WTC11 (cell line): ENCODE measurements around the gene PALD1. TPM values are rescaled to one million over a fixed set of nuclear protein-coding genes. Genes with fewer than 3 reads are reported as not detected.

Experiments
- ATAC-seq: fragments of 200-7000 bp; cut with Tn5 transposase; 2 replicates; pipeline ENCODE4 v1.10.0; 2021; ENCODE audit warnings: mild to moderate bottlenecking, moderate library complexity
- CTCF ChIA-PET: fragments of 300-600 bp; sonication (Branson Sonifier 250); formaldehyde crosslinking; loops from one replicate; lab custom pipeline; 2021; ENCODE audit warnings: antibody characterized with exemption; lab: Charles Lee
- POLR2A ChIA-PET: fragments of 350-600 bp; sonication (Branson Sonifier 250); formaldehyde crosslinking; loops from one replicate; lab custom pipeline; 2021; ENCODE audit warnings: antibody characterized with exemption; lab: Charles Lee
- DNase-seq: peaks from one replicate; pipeline ENCODE4 v3.0.0; 2021; ENCODE audit warnings: low spot score
- H3K27ac Mint-ChIP-seq: 2 replicates; pipeline ENCODE4 v1.8.0; 2021; ENCODE audit warnings: mixed read lengths
- H3K27me3 Mint-ChIP-seq: 2 replicates; pipeline ENCODE4 v1.8.0; 2021; ENCODE audit warnings: low read depth, mild to moderate bottlenecking, moderate library complexity, mixed read lengths
- H3K36me3 Mint-ChIP-seq: 2 replicates; pipeline ENCODE4 v1.8.0; 2021; ENCODE audit warnings: mixed read lengths
- H3K4me1 Mint-ChIP-seq: 2 replicates; pipeline ENCODE4 v1.8.0; 2022; ENCODE audit warnings: mixed read lengths
- H3K4me3 Mint-ChIP-seq: 2 replicates; pipeline ENCODE4 v1.8.0; 2021; ENCODE audit warnings: mild to moderate bottlenecking, moderate library complexity, mixed read lengths
- H3K9me3 Mint-ChIP-seq: 2 replicates; pipeline ENCODE4 v1.8.0; 2021; ENCODE audit warnings: mixed read lengths
- AFF4 ChIP-seq: sonication (generic); formaldehyde crosslinking; IDR thresholded peaks from 2 replicates; pipeline ENCODE4 v1.8.1; 2023; ENCODE audit warnings: mild to moderate bottlenecking, missing genetic modification reagents, borderline replicate concordance
- MYBL2 ChIP-seq: sonication (generic); formaldehyde crosslinking; IDR thresholded peaks from 2 replicates; pipeline ENCODE4 v1.8.1; 2023; ENCODE audit warnings: mild to moderate bottlenecking, moderate library complexity, missing genetic modification reagents
- PRRX2 ChIP-seq: fragments of 250-450 bp; sonication (Bioruptor Pico); IDR thresholded peaks from 2 replicates; pipeline ENCODE4 v1.8.0; 2021; ENCODE audit warnings: mild to moderate bottlenecking
- ZBTB21 ChIP-seq: sonication (generic); formaldehyde crosslinking; IDR thresholded peaks from 2 replicates; pipeline ENCODE4 v1.8.1; 2023; ENCODE audit warnings: mild to moderate bottlenecking, missing genetic modification reagents, borderline replicate concordance
- ZNF219 ChIP-seq: sonication (generic); formaldehyde crosslinking; IDR thresholded peaks from 2 replicates; pipeline ENCODE4 v1.8.0; 2023; ENCODE audit warnings: missing genetic modification reagents, mild to moderate bottlenecking, borderline replicate concordance
- ZNF263 ChIP-seq: sonication (generic); formaldehyde crosslinking; IDR thresholded peaks from 2 replicates; pipeline ENCODE4 v1.8.1; 2022; ENCODE audit warnings: low read depth, mild to moderate bottlenecking, moderate library complexity, missing genetic modification reagents
- ZNF396 ChIP-seq: fragments of 250-450 bp; sonication (Bioruptor Pico); IDR thresholded peaks from 2 replicates; pipeline ENCODE4 v1.8.0; 2021; ENCODE audit warnings: mild to moderate bottlenecking, moderate library complexity, borderline replicate concordance
- ZNF512 ChIP-seq: sonication (generic); formaldehyde crosslinking; IDR thresholded peaks from 2 replicates; pipeline ENCODE4 v1.8.1; 2022; ENCODE audit warnings: missing genetic modification reagents, borderline replicate concordance
- ZNF671 ChIP-seq: fragments of 250-450 bp; sonication (Bioruptor Pico); IDR thresholded peaks from 2 replicates; pipeline ENCODE4 v1.8.0; 2021; ENCODE audit warnings: mild to moderate bottlenecking
- total RNA-seq: library from RNA; stranded (reverse); gene quantifications from 3 replicates; pipeline ENCODE4 v1.2.3, GENCODE V29; 2021
- TF ChIP-seq, protein P1 (sequence below): sonication (generic); formaldehyde crosslinking; IDR thresholded peaks from 2 replicates; pipeline ENCODE4 v1.8.1; 2022; ENCODE audit warnings: low read depth, mild to moderate bottlenecking, moderate library complexity, missing genetic modification reagents, borderline replicate concordance
- TF ChIP-seq, protein P2 (sequence below): sonication (generic); formaldehyde crosslinking; IDR thresholded peaks from 2 replicates; pipeline ENCODE4 v1.8.1; 2022; ENCODE audit warnings: mild to moderate bottlenecking, moderate library complexity, missing genetic modification reagents
- TF ChIP-seq, protein P3 (sequence below): sonication (generic); formaldehyde crosslinking; conservative IDR thresholded peaks from 2 replicates; pipeline ENCODE4 v1.8.1; 2022; ENCODE audit warnings: mild to moderate bottlenecking, missing genetic modification reagents
- TF ChIP-seq, protein P4 (sequence below): fragments of 250-450 bp; sonication (Bioruptor Pico); IDR thresholded peaks from 2 replicates; pipeline ENCODE4 v1.9.0; 2021; ENCODE audit warnings: mild to moderate bottlenecking, borderline replicate concordance
- TF ChIP-seq, protein P5 (sequence below): sonication (generic); formaldehyde crosslinking; IDR thresholded peaks from 2 replicates; pipeline ENCODE4 v1.8.1; 2023; ENCODE audit warnings: mild to moderate bottlenecking, missing genetic modification reagents
- TF ChIP-seq, protein P6 (sequence below): fragments of 250-450 bp; sonication (Bioruptor Pico); IDR thresholded peaks from 2 replicates; pipeline ENCODE4 v1.8.0; 2021; ENCODE audit warnings: mild to moderate bottlenecking

Gene PALD1
- total RNA-seq, 1 experiment from 2014 or later = 43.6 TPM

GRCh38 chr10:70505908-70506307 is 27.3 kb downstream of the PALD1 start:
- POLR2A ChIA-PET = interaction anchor here (0.6 to 0.7 kb wide), 2 partner anchors 15 to 117 kb away, joined by 3 read pairs; no protein-coding TSS in a partner anchor
- CTCF ChIA-PET = interaction anchor here (1.2 kb wide), 1 partner anchor 44 kb away, joined by 3 read pairs; no protein-coding TSS in a partner anchor
- ATAC-seq (no peak), DNase-seq (no peak)
- Mint-ChIP-seq H3K27me3 (no peaks in the 10 kb centered on the region), H3K4me3 (no peak overlapping the region), H3K27ac (no peak overlapping the region), H3K9me3 (no peaks in the 10 kb centered on the region), H3K4me1 (peaks cover 36% of the 10 kb centered on the region), H3K36me3 (no peaks in the 10 kb centered on the region)
- TF ChIP-seq, protein P1, sequence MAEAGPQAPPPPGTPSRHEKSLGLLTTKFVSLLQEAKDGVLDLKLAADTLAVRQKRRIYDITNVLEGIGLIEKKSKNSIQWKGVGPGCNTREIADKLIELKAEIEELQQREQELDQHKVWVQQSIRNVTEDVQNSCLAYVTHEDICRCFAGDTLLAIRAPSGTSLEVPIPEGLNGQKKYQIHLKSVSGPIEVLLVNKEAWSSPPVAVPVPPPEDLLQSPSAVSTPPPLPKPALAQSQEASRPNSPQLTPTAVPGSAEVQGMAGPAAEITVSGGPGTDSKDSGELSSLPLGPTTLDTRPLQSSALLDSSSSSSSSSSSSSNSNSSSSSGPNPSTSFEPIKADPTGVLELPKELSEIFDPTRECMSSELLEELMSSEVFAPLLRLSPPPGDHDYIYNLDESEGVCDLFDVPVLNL (CRISPR knock-in tag) = no peak
- TF ChIP-seq, protein P2, sequence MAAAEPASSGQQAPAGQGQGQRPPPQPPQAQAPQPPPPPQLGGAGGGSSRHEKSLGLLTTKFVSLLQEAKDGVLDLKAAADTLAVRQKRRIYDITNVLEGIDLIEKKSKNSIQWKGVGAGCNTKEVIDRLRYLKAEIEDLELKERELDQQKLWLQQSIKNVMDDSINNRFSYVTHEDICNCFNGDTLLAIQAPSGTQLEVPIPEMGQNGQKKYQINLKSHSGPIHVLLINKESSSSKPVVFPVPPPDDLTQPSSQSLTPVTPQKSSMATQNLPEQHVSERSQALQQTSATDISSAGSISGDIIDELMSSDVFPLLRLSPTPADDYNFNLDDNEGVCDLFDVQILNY (CRISPR knock-in tag) = no peak
- TF ChIP-seq ZNF219 (no peak), MYBL2 (no peak)

- peak overlapping the region; percentile 65; the same call in 1 of the 2 replicates for H3K27ac Mint-ChIP-seq
- no peaks in the 10 kb centered on the region for H3K27me3 Mint-ChIP-seq
- peaks cover 44% of the 10 kb centered on the region for H3K4me1 Mint-ChIP-seq
- DNase-seq = no peak
- no peaks in the 10 kb centered on the region for H3K9me3 Mint-ChIP-seq
- no peak overlapping the region for H3K4me3 Mint-ChIP-seq
- no peak for ATAC-seq
- H3K36me3 Mint-ChIP-seq = no peaks in the 10 kb centered on the region
- CTCF ChIA-PET = no interaction called here
- POLR2A ChIA-PET = no interaction called here
- no peak for TF ChIP-seq ZNF396
- TF ChIP-seq PRRX2 (CRISPR knock-in tag) = no peak
- no peak for TF ChIP-seq ZNF512 (CRISPR knock-in tag)
- TF ChIP-seq ZBTB21 (CRISPR knock-in tag) = no peak
- TF ChIP-seq, protein P3, sequence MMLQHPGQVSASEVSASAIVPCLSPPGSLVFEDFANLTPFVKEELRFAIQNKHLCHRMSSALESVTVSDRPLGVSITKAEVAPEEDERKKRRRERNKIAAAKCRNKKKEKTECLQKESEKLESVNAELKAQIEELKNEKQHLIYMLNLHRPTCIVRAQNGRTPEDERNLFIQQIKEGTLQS = no peak
- TF ChIP-seq, protein P4, sequence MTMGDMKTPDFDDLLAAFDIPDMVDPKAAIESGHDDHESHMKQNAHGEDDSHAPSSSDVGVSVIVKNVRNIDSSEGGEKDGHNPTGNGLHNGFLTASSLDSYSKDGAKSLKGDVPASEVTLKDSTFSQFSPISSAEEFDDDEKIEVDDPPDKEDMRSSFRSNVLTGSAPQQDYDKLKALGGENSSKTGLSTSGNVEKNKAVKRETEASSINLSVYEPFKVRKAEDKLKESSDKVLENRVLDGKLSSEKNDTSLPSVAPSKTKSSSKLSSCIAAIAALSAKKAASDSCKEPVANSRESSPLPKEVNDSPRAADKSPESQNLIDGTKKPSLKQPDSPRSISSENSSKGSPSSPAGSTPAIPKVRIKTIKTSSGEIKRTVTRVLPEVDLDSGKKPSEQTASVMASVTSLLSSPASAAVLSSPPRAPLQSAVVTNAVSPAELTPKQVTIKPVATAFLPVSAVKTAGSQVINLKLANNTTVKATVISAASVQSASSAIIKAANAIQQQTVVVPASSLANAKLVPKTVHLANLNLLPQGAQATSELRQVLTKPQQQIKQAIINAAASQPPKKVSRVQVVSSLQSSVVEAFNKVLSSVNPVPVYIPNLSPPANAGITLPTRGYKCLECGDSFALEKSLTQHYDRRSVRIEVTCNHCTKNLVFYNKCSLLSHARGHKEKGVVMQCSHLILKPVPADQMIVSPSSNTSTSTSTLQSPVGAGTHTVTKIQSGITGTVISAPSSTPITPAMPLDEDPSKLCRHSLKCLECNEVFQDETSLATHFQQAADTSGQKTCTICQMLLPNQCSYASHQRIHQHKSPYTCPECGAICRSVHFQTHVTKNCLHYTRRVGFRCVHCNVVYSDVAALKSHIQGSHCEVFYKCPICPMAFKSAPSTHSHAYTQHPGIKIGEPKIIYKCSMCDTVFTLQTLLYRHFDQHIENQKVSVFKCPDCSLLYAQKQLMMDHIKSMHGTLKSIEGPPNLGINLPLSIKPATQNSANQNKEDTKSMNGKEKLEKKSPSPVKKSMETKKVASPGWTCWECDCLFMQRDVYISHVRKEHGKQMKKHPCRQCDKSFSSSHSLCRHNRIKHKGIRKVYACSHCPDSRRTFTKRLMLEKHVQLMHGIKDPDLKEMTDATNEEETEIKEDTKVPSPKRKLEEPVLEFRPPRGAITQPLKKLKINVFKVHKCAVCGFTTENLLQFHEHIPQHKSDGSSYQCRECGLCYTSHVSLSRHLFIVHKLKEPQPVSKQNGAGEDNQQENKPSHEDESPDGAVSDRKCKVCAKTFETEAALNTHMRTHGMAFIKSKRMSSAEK = no peak
- no peak for TF ChIP-seq AFF4
- TF ChIP-seq, protein P5, sequence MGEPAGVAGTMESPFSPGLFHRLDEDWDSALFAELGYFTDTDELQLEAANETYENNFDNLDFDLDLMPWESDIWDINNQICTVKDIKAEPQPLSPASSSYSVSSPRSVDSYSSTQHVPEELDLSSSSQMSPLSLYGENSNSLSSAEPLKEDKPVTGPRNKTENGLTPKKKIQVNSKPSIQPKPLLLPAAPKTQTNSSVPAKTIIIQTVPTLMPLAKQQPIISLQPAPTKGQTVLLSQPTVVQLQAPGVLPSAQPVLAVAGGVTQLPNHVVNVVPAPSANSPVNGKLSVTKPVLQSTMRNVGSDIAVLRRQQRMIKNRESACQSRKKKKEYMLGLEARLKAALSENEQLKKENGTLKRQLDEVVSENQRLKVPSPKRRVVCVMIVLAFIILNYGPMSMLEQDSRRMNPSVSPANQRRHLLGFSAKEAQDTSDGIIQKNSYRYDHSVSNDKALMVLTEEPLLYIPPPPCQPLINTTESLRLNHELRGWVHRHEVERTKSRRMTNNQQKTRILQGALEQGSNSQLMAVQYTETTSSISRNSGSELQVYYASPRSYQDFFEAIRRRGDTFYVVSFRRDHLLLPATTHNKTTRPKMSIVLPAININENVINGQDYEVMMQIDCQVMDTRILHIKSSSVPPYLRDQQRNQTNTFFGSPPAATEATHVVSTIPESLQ (CRISPR knock-in tag) = no peak
- TF ChIP-seq, protein P6, sequence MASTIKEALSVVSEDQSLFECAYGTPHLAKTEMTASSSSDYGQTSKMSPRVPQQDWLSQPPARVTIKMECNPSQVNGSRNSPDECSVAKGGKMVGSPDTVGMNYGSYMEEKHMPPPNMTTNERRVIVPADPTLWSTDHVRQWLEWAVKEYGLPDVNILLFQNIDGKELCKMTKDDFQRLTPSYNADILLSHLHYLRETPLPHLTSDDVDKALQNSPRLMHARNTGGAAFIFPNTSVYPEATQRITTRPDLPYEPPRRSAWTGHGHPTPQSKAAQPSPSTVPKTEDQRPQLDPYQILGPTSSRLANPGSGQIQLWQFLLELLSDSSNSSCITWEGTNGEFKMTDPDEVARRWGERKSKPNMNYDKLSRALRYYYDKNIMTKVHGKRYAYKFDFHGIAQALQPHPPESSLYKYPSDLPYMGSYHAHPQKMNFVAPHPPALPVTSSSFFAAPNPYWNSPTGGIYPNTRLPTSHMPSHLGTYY (CRISPR knock-in tag) = no peak
- TF ChIP-seq ZNF671 (CRISPR knock-in tag) = no peak
- no peak for TF ChIP-seq ZNF263 (CRISPR knock-in tag)
Measured at GRCh38 chr10:70507966-70508365, 29.4 kb downstream of the PALD1 start.
